Hematopoietic multipotent progenitor cell (in vitro differentiated cells): ENCODE results near the gene NT5C1A. TPM values are rescaled to one million over a fixed set of nuclear protein-coding genes. Genes with fewer than 3 reads are reported as not detected.

Source experiments
- DNase-seq, 3 donors: peaks; one replicate each; pipeline ENCODE4 v3.0.0-alpha.2; 2011 to 2015; ENCODE audit warnings: low read depth in 2 of 3, low spot score in 2 of 3
- total RNA-seq: library from RNA; depleted of rRNA; stranded (reverse); fragments of >200 nt; gene quantifications from one replicate; pipeline ENCODE4 v1.2.3, GENCODE V29; 2012

Gene NT5C1A
- total RNA-seq, 1 donor = not detected

DNA sequence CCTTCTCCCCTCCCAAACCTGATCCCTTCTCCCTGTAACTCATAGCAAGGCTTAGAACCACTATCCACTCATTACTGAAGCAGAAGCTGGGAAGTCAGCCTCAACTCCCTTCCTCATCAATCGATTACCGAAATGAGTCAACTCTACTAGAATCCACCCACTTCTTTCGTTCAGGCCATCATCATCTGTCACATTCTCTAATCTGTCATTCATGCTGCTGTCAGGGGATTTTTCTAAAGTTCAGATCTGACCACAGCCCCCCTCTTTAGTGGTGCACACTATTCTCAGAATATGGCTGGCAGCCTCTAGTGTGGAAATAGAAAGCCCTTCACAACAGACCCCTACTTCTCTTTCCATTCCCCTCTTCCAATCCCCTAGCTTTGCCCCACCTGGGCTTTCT is 5.1 kb downstream of the NT5C1A start:
- DNase-seq = no peak

DNA sequence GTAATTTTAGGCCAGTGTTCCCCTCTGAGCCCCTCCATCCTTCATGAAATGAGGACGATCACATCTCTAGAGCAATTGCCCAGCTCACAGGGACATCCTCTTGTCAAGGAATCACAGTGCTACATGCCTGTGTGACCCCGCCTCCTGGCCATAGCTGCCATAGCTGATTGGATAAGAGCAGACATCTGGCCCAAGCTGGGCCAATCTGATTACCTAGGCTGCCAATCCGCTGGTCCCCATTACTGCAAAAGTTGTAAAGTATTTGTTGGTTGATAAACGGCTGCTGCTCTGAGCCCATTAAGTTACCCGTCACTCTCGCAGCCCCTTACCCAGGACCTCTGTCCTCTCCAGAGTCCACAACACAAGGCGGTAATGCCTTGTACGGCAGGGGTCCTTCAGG is 8.3 kb downstream of the NT5C1A start:
- no peak for DNase-seq

DNA sequence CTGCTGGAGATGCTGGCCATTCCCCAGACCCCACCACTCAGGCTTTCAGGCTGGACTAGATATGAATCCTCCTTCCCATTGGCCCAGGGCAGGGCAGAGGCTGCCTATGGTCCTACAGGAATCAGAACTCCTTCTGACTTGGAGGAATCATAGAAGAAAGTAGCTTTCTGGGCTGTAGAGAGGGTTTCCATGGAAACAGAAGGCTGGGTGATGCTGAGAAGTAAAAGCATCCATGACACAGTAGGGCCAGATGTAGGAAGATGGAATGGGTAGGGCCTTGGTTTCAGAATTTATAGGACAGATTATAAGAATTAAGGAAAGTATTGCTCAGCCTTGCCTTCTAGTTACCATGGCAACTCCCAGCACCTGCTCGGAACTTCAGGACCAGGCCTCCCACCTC is 9.0 kb downstream of the NT5C1A start:
- DNase-seq = no peak

DNA sequence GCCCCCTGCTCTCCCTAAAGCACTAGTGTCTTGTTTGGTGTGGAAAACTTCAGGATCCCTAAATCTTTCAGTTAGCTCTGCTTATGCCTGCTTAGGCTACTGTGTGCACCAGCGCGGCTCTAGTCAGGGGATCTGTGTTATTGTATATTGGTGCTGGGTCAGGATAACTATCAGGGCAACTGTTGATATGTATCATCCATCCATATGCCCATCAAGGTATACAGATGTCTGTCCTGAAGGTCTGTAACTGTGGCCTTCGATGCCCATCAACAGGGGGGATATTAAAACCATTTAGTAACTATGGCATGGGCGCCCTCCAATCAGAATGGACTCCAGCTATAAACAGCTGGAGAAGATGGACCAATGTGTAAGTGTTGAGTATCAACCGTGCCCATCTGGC is 12.4 kb downstream of the NT5C1A start:
- no peak for DNase-seq

DNA sequence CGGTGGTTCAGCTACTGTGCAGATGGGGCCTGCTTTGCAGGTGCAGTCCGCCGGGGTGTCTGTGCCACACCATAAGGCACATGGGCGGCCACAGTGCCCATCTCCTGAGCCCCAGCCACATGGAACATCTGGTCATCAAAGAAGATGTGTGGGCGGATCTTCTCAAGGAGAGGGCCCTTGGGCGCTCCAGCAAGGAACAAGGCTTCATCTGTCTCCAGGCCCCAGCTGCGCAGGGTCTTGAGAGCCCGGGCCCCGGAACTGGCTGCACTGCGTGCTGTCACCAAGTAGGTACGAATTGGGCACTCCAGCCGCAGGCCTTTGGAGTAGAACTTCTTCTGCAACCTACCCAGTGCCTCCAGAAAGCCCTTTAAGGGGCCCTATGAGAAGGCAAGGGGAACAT is 12.8 kb downstream of the NT5C1A start:
- DNase-seq = no peak

DNA sequence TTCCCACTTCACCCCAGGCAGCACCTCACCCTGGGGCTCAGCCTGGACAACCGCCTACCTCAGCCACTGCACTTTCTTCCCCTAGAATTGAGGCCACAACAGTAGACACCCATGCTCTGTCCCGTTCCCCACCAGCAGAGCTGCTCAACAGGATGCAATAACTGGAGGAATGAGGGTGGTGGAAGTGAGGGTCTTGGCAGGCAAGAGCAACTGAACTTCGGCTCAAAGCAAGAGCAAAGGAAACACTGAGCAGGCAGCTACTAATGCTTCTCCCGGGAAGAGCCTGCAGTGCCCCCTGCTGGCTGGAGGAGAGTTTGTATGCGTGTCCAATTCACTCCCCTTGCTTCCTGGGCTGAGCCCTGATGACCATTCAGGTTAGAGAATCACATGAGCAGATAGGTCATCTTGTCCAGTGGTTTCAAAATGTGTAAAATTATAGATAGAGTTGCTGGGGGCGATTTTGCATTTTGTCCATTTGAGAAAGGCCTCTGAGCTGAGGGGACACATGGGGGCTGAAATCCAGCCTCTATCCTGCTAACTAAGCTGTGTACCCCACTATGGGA is 13.9 kb downstream of the NT5C1A start:
- DNase-seq = peak in 2 of 3 donors; percentile 63 to 83

DNA sequence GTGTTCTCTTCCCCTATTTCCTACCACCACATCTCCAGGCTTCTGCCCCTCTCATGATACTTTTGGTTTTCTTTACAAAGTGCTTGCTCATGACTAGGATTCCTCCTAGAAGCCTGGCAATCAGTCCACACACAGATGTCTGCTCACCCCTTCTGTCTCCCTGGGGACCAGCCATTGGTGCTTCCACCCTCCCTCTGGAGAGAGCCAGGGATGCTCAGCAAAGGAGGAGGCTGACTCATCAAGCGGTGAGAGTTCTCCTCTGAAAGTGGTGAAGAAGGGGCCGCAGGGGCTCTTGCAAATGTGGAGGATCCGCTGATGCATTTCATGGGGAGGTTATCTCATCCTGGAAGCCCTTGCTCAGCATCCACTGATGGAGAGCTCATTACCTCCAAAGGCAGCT is 14.5 kb downstream of the NT5C1A start:
- no peak for DNase-seq

DNA sequence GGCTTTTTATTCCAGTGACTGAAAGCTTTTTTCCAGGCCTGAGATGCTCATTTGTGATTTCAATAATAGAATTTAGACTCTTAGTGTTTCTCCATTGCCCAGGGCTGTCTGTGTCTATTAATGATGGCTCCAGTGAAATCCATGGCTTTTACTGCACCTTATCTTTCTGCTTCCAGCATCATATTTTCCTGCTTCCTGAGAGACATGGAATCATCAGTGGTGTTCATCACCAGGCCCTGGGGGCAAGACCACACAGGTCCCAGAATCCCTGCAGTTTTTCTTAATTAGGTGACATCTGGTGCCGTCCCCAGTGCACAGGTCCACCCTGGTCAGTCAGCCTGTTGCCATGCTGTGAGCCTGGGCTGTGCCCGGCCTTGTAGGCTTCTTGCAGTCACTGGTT is 15.5 kb downstream of the NT5C1A start:
- DNase-seq = no peak

DNA sequence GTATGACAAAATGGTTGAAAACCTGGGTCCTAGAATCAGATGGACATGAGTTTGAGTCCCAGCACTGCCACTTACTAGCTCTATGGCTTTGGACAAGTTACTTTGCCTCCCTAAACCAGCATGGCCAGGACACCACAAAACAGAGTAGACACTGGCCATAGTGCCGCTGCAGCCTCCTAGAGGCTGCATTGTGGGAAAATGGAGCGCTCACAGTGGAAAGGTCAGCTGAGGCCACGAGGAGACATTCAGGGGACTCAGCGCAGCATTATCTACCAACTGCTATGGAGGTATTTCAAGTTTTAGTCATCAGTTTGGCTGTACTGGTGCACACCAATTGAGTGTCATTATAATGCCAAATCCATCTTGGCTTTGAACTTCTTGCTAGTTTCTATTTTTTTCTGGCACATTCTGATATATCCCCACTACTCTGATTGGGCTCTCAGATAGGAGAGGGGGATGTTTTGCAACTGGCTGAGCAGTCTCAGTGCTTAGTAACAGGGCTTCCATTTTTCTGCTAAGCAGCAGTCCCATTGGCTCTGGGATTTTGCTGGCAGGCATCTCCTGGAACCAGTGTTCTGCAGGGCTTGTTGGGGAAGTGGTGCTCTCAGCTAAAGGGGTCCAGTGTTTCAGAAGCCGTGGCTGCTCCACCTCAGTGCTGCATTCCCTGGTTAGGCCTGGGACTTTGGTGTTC is 16.2 kb downstream of the NT5C1A start:
- DNase-seq = no peak

DNA sequence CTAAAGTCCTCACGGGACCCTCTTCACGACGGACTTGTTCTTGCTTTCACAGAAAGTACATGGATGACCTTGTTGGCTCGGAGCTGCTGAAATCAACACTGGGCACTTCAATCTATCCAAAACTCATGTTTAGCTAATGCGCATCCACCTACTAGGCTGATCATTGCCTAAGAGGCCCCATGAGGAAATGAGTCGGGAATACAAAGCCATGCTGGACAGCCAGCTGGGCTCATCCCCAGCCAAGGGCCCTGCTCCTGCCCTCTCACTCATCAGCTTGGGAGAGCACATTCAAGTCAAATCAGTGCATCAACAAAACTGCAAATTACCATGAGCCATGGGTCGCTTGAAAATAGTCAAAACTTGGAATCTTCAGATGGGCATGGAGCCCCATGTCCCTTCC is 17.6 kb downstream of the NT5C1A start:
- DNase-seq = no peak

DNA sequence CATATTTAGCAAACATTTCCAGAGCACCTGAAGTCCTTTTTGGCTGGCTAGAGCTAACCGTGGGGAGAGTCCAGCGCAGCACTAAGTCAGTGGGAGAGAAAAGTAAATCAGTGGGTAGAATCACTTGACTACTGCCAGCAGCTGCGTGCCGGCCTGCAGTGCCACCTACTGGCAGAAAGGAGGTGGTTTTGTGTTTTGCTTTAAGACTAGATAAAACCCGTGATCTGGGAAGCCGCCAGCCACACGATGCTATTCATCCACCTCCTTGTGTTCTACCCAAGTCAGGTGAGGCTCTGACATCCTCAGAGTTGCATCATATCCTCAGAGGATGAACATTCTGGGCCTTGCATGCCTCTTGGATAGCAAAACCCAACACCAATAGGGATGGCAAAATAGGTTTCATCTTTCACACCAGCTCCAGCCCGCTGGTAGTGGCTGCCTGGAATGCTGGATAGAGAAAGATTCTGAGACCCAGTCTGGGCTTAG is 18.3 kb downstream of the NT5C1A start:
- peak; percentile 43 to 81 (median 73) for DNase-seq

DNA sequence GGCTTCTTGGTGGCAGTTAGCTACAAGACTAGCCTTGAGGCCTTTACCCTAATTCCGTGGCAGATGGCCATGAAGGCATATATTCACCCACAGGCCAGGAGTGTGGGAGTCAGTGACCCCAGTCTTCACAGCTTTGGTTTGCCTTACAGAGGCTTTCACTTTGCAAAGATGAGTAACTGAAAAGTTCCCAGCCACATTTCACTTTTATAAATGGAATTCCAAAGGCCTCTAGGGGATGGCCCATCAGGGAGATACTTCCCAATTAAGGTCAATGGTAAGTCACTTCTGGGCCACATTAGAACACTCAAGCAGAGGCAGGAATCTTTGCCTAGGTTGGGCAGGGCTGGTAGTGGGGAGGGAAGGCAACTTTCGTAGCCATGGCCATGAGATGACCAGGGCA is 19.4 kb downstream of the NT5C1A start:
- no peak for DNase-seq

DNA sequence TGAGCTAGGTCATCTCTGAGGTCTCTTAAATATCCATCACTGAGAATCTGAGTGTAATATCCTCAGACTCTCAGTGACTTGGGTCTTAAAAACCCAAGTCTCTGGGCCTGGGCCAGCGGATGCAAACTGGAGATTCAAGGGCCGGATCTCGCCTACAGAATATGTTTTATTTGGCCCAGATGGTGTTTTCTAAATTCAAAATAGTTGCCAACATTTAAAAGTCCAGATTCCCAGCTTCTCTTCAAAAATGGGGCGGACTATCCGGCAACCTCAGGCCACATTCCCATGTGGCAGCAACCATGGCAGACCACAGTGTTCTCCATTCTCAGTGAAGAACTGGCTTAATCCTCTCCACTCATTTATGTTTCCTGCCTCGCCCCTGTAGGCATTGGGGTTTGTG is 19.8 kb downstream of the NT5C1A start:
- DNase-seq = no peak

DNA sequence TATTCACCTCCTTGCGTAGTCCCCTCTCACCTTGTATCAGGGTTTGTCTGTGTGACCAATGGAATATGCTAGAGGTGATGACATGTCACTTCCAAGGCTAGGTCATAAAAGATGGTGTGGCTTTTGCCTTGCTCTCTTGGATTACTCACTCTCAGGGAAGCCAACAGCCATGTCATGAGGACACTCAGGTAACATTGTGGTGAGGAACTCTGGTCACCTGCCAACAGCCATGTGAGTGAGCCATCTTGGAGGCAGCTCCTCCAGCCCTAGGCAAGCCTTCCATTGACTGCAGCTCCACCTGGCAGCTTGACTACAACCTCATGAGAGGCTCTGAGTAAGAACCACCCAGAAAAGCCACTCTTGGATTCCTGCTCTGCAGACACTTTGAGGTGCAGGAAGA is 21.5 kb downstream of the NT5C1A start:
- DNase-seq = no peak

DNA sequence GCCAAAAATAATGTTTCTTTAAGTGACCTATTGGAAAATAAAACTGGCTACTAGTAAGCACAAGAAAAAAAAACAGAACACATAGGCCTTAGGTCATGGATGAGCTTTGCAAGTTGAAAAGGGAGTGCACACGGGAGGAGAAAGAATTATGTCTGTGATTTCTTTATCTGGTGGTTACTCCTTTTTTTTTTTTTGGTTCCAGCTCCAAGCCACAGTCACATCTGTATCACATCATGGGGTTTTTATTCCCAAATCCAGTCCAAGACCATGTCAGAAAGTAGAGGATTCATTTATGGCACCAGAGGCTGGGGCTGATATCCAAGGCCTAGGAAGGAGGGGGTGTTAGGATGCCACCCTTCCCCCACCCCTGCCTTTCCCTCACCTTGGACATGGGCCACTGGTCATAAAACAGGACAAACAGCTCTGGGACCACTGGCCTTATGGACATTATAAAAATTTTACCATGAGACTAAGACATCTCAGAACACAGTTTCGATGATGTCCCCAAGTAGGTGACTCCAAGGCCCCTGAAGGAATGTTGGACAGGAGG is 22.2 kb downstream of the NT5C1A start:
- no peak for DNase-seq

DNA sequence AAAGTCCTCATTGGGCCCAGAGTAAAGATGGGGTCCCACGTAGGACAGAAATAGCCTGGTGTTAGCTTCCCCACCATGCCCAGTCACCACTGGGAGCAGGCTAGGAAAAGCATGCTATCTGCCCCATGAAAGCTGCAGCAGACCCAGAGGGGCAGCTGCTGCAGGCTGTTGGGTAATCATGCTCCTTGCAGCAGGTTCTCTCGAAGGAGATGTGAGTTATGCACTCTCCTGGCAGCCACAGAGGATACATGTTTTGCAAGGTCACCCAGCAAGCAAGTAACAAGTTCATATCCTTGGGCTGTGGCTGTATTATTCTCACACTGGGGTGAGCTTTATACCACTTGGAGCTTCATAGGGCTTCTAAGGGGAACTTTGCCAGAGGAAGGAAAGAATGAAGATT is 23.4 kb downstream of the NT5C1A start:
- no peak for DNase-seq

DNA sequence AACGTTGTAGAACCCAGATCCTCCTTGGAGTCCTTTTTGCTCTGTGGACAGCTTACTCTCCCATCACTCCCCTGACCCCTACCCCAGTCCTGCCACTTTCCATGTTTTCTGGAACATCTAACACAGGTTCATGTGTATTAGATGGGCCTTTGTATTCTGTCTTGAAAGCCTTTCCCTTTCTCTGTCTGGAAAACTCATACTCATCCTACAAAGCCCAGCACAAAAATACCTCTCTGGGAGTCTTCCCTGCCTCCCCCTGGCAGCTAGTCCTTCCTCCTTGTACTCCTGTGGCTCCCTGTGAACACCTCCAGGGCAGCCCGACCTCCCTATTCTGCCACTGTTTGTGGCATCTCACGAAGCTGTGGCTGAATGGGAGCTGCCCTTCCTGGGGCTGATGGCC is 24.7 kb downstream of the NT5C1A start:
- DNase-seq = no peak

DNA sequence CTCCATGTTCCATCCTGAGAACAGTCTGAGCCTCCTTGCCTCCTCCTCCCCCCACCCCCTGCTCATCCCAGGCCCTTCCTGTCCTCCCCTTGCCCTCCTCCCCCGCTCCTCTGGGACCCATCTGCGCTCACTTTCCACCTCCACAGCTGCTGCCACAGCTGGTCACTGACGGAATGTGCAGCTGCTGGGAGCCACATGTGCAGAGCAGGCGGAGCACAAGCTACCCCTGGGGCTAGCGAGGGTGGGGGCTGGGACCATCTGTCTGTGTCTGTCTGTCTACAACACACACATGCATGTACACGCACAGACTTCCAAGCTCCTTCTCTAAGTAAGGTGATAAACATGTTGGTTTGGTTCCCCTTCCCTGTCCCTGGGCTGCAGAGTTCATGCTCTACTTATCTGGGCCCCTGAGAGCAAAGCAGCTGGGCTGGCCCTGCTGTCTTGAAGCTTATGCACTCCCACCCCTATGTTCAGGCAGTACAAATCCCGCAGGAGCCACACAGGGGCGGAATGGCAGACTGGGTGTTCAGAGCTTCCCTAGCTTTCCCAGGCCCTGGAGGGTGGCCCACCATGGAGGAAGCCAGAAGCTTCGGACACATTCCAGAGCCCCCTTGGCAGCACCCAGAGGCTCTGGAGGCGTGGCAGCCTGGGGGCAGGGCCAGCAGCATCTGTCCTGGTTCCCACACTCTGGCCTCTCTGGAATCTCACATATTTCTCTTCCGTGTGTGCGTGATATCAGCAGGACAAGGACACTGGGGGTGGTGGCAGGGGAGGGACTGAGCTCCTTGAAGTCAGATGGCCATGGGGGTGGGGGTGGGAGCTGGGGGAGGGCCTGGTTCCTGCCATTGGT is 25.4 kb downstream of the NT5C1A start:
- no peak for DNase-seq

DNA sequence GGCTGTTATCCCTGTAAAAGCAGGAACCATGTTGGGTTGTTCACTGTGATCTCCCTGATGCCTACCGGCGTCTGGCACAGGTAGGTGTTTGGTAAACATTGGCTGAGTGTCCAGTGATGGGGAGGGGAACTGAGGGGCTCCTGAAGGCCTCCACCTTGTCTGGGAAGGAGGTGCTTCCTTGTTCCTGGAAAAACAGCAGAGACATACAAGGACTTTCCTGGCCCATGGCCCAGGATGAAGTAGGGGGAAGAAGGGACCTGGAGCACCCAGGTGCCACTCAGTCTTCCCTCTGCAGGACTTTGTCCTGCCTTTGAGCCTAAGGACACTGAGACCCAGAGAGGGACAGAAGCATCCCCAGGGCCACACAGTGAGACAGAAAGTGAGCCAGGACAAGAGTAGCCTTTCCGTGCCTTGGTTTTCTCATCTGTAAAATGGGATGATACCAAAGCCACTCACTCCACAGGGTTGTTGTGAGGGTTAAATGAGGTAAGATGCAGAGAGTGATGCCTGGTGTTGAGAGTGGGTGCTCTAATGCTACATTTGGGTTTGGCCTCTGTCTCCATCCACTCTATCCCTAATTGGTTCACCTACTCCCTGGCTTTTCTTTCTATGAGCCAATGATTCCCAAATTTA is 26.4 kb downstream of the NT5C1A start:
- no peak for DNase-seq

DNA sequence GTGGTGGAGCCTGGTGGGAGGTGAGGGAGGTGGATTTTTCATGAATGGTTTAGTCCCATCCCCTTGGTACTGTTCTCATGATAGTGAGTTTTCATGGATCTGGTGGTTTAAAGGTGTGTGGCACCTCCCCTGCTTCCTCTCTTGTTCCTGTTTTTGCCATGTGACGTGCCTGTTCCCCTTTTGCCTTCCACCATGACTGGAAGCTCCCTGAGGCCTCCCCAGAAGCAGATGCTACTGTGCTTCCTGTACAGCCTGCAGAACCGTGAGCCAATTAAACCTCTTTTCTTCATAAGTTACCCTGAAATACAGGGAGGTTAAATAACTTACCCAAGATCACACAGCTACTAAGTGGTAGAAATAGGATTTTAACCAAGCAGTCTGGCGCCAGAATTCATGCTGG is 28.2 kb downstream of the NT5C1A start:
- no peak for DNase-seq

DNA sequence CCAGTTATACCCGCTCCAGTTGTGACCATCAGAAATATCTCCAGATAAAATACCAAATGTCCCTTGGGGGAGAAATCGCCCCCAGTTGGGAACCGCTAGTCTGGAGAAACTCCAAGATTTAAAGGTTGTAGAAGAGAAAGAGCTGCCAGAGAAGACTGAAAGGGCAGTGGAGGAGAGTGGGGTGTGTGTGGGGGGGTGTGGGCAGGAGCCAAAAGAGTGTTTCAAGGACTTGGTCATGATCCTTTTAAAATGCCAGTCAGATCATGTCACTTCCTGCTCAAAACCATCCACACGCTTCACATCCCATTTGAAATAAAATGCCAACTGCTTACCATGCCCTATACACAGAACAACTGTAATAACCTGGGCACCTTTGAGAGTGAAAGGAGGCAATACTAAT is 29.1 kb downstream of the NT5C1A start:
- no peak for DNase-seq
